Stimulated activated CD8-positive, alpha-beta memory T cell treated with anti-CD3 and anti-CD28 coated beads, Interleukin-4, amount 100 ng/mL, for 1 hour (primary cell): ENCODE results near the gene C2CD3.

Source experiments
- DNase-seq, 2 donors: peaks; one replicate each; pipeline ENCODE4 v3.0.0-alpha.2; 2020; ENCODE audit warnings: low read depth in 2 of 2, low spot score in 1 of 2

Gene C2CD3

GRCh38 chr11:74022546-74022945 is 148.3 kb downstream of the C2CD3 start:
- no peak for DNase-seq

GRCh38 chr11:74021998-74022397 is 148.8 kb downstream of the C2CD3 start:
- no peak for DNase-seq

GRCh38 chr11:74020539-74020938 is 150.3 kb downstream of the C2CD3 start:
- no peak for DNase-seq

GRCh38 chr11:74019860-74020259 is 150.9 kb downstream of the C2CD3 start:
- no peak for DNase-seq

- no peak for DNase-seq
Measured at GRCh38 chr11:74019104-74019738, 151.6 kb downstream of the C2CD3 start.

- no peak for DNase-seq
Measured at GRCh38 chr11:74018331-74019005, 152.3 kb downstream of the C2CD3 start.

- DNase-seq = no peak
Measured at GRCh38 chr11:74017631-74018030, 153.2 kb downstream of the C2CD3 start.

- no peak for DNase-seq
Measured at GRCh38 chr11:74015919-74016684, 154.7 kb downstream of the C2CD3 start.

GRCh38 chr11:74014880-74015279 is 155.9 kb downstream of the C2CD3 start:
- DNase-seq = no peak

GRCh38 chr11:74013141-74013540 is 157.7 kb downstream of the C2CD3 start:
- no peak for DNase-seq

- no peak for DNase-seq
Measured at GRCh38 chr11:74012074-74012809, 158.6 kb downstream of the C2CD3 start.

- DNase-seq = no peak
Measured at GRCh38 chr11:74011360-74012073, 159.3 kb downstream of the C2CD3 start.

GRCh38 chr11:74010306-74011300 is 160.2 kb downstream of the C2CD3 start:
- DNase-seq = no peak

- no peak for DNase-seq
Measured at GRCh38 chr11:74009675-74010305, 161.0 kb downstream of the C2CD3 start.

- no peak for DNase-seq
Measured at GRCh38 chr11:74009230-74009547, 161.6 kb downstream of the C2CD3 start.

- no peak for DNase-seq
Measured at GRCh38 chr11:74008373-74009229, 162.2 kb downstream of the C2CD3 start, which contains the start of gene UCP3. UCP3 (minus strand) TSS chr11:74009085; CDS start chr11:74007042, 2,043 bp downstream.

GRCh38 chr11:74007691-74008372 is 163.0 kb downstream of the C2CD3 start:
- DNase-seq = no peak
